ENCODE results near the gene TBX19.

DNA sequence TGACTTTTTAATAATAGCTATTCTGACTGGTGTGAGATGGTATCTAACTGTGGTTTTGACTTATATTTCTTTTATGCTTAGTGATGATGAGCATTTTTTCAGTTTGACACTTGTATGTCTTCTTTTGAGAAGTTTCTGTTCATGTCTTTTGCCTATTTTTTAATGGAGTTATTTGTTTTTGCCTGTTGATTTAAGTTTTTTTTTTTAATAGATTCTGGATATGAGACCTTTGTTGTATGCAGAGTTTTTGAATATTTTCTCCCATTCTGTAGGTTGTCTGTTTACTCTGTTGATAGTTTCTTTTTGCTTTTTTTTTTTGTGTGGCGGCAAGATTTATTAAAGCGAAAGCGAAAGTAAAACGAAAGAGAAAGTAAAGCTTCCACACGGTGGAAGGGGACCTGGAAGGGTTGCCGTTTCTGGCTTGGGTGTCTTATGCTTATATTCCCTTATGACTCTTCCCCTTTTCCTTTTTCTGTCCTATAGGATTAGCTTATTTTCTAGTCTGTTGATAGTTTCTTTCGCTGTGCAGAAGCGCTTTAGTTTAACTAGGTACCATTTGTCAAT lies 67.6 kb downstream of the TBX19 start:
- no peak for TF ChIP-seq ZNF274 (IDR thresholded peaks at IDR 0.05; ENCODE audit: low read depth, low read length)
- TF ChIP-seq SUZ12 (IDR thresholded peaks at IDR 0.05; ENCODE audit: extremely low read depth, insufficient read depth, insufficient read length), result no peak
